ENCODE measurements around the gene ILKAP. TPM values are rescaled to one million over a fixed set of nuclear protein-coding genes. Genes with fewer than 3 reads are reported as not detected.

Gene ILKAP
- total and polyA plus RNA-seq, 2 experiments from 2014 or later, result 25.7 to 81.9 TPM

DNA sequence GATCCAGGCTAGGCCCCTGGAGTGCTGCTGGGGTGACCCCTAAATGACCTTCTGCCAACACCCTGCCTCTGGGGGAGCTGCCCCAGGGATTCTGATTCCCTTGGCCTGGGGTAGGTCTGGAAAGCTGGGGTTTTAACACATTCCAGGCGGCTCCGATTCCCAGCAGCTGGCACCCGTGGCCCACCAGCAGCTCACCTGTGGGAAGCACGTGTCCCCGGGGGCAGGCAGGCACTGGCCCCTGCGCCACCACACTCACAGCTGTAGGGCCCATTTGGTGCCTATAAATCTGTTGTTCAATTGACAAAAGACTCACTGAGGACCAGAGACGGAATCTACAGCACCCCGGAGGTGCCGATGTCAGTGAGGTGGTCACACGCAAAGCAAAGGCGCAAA lies 69.1 kb downstream of the ILKAP start:
- no peaks in the 10 kb centered on the region for H3K9me3 ChIP-seq (ENCODE audit: low read depth)
- no peaks in the 10 kb centered on the region for H3K36me3 ChIP-seq
- no peaks in the 10 kb centered on the region for H3K27me3 ChIP-seq
- H3K4me1 ChIP-seq (ENCODE audit: low read depth), result peaks cover 30% of the 10 kb centered on the region
- TF ChIP-seq, protein P1, sequence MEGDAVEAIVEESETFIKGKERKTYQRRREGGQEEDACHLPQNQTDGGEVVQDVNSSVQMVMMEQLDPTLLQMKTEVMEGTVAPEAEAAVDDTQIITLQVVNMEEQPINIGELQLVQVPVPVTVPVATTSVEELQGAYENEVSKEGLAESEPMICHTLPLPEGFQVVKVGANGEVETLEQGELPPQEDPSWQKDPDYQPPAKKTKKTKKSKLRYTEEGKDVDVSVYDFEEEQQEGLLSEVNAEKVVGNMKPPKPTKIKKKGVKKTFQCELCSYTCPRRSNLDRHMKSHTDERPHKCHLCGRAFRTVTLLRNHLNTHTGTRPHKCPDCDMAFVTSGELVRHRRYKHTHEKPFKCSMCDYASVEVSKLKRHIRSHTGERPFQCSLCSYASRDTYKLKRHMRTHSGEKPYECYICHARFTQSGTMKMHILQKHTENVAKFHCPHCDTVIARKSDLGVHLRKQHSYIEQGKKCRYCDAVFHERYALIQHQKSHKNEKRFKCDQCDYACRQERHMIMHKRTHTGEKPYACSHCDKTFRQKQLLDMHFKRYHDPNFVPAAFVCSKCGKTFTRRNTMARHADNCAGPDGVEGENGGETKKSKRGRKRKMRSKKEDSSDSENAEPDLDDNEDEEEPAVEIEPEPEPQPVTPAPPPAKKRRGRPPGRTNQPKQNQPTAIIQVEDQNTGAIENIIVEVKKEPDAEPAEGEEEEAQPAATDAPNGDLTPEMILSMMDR (IDR thresholded peaks at IDR 0.05; ENCODE audit: low read depth, low read length), result no peak
- H3K4me3 ChIP-seq, result no peak overlapping the region
- no peak overlapping the region for H3K27ac ChIP-seq
- DNase-seq (ENCODE audit: low read depth in 1 of 2, low spot score in 1 of 2), result no peak

DNA sequence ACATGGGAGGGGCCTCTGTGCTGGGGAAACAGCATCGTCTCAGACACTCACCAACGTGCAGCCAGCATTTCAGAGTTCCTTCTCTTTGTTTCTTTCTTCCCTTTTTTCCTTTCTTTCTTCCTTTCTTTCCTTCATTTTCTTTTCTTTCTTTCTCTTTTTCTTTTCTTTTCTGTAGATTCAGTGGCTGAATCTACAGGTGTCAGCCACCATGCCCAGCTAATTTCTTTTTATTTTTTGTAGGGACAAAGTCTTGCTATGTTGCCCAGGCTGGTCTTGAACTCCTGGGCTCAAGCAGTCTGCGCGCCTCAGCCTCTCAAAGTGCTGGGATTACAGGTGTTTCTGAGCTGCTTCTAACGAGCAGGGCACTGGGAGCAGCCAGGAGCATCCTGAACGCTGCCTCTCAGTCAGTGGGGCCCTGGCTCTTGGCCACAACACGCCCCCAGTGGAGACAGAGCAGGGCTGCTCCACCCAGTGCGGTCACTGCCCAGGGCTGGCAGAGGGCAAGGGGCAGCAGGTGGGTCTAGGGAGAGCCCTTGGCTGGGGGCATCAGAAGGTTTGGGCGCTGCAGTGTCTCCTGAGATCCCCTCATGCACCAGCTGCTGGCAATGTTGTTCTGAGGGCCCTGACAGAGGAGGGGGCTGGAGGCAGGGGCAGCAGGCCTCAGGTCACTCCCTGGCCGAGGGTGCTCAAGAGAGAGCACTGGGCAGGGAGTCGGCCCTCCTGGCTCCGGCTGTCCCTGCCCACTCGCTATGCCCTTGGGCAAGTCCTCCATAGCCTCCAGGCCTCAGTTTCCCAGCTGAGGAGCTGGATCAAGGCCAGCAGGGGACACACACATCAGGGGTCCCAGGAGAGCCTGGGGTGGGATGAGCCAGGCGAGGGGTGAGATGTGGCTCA lies 69.7 kb downstream of the ILKAP start:
- TF ChIP-seq, protein P1 (IDR thresholded peaks at IDR 0.05; ENCODE audit: low read depth, low read length), result no peak
- no peaks in the 10 kb centered on the region for H3K27me3 ChIP-seq
- H3K27ac ChIP-seq, result no peak overlapping the region
- H3K4me1 ChIP-seq (ENCODE audit: low read depth), result peaks cover 24% of the 10 kb centered on the region
- no peaks in the 10 kb centered on the region for H3K9me3 ChIP-seq (ENCODE audit: low read depth)
- no peak overlapping the region for H3K4me3 ChIP-seq
- DNase-seq (ENCODE audit: low read depth in 1 of 2, low spot score in 1 of 2), result peak in 1 of 2 donors; percentile 32
- no peaks in the 10 kb centered on the region for H3K36me3 ChIP-seq

DNA sequence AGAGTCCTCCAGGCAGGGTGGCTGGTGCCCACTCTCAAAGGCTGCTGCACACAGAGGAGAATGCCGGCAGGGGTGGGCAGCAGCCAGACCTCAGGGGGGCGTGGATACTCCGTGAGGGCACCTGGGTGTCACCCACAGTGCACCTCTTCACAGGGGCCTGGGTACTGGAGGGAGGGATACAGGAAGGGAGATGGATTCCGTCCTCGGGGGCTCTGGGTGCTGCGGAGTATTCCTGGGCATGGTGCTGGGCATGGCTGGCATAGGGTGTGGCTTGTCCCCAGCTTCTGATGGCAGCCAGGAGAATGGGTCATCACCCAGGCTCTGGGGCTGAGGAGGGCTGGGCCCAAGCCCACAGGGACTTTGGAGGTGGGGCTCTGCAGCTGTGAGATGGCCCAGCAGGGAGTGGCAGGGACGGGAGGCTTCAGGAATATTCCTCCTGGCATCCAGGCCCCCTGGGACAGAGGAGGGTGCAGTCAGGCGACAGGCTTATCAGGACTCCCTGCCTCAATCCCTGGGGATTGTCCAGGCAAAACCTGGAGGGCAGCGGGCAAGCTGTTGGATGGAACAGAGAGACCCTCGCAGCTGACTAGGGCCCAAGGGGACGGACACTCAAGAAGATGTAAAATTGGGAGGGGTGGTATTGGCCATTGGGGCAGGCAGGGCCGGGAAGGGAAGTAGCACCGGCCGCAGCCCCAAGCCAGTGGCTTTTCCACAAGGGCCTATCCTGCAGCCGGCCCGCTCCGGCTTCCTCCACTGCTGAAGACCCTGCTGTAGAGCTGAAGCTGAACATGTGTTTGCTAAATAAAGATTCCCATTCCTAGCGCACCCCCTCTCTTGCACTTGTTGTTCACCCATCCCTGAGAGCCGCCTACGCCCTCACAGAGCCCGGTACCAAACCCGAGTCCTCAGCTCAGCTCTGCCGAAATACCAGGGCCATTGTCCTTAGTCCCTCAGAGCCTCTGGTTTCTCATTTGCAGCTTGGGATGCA lies 70.7 kb downstream of the ILKAP start:
- TF ChIP-seq, protein P1 (IDR thresholded peaks at IDR 0.05; ENCODE audit: low read depth, low read length), result no peak
- Histone ChIP-seq H3K4me3 (no peak overlapping the region), H3K9me3 (ENCODE audit: low read depth) (no peaks in the 10 kb centered on the region), H3K4me1 (ENCODE audit: low read depth) (peaks cover 15% of the 10 kb centered on the region), H3K27me3 (no peaks in the 10 kb centered on the region), H3K36me3 (no peaks in the 10 kb centered on the region), H3K27ac (no peak overlapping the region)
- no peak for DNase-seq (ENCODE audit: low read depth in 1 of 2, low spot score in 1 of 2)

DNA sequence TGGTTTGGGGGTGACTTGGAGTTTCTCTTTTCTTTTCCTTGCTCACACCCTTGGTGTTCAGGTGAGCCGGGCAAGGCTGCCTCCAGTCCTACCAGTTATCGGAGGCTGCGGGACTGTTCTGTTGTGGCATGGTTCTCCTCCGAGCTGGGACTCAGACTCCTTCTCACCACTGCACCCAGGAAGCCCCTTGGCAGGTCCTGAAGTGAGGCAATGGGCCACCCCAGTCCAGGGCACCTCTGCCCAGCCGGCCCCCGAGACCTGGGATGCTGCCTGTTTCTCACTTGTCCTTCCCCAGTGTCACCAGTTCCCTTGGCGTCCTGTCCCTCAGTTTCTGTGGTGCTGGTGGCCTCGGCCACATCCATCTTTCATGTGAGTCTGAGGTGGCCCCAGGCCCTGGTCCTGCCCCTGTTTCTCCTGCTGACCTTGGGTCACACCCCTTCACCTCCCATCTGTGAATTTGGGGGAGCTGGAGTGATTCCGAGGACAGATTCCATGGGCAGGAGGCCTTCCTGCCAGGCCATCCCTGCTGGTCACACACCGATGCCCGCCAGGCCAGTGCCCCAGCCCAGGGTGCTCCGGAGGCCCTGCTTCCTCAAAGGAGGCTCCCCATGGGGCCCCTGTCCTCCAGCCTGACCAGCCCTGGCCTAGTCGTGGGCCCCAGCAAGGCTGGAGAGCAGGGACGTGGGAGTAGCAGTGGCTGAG lies 71.6 kb downstream of the ILKAP start:
- H3K27me3 ChIP-seq, result no peaks in the 10 kb centered on the region
- H3K36me3 ChIP-seq, result no peaks in the 10 kb centered on the region
- no peak overlapping the region for H3K27ac ChIP-seq
- H3K4me1 ChIP-seq (ENCODE audit: low read depth), result peaks cover 17% of the 10 kb centered on the region
- TF ChIP-seq, protein P1 (IDR thresholded peaks at IDR 0.05; ENCODE audit: low read depth, low read length), result no peak
- no peaks in the 10 kb centered on the region for H3K9me3 ChIP-seq (ENCODE audit: low read depth)
- DNase-seq (ENCODE audit: low read depth in 1 of 2, low spot score in 1 of 2), result no peak
- no peak overlapping the region for H3K4me3 ChIP-seq
